Cerebellar cortex (tissue), 1 donor: Measurements from ENCODE around the gene SORBS1.

Source experiments
- DNase-seq: peaks from one replicate; pipeline ENCODE4 v3.0.0-alpha.2; 2015; ENCODE audit warnings: low spot score

The SORBS1 gene

GRCh38 chr10:95315509-95315908 is 245.7 kb downstream of the SORBS1 start:
- no peak for DNase-seq

GRCh38 chr10:95314192-95314918 is 246.8 kb downstream of the SORBS1 start:
- no peak for DNase-seq

- DNase-seq, result no peak
These were observed 248.1 kb downstream of the SORBS1 start for GRCh38 chr10:95312986-95313495.

GRCh38 chr10:95312257-95312656 is 248.9 kb downstream of the SORBS1 start:
- DNase-seq, result no peak

GRCh38 chr10:95309958-95310357 is 251.2 kb downstream of the SORBS1 start:
- no peak for DNase-seq

- DNase-seq, result no peak
These were observed 252.5 kb downstream of the SORBS1 start for GRCh38 chr10:95308389-95309302.

- no peak for DNase-seq
These were observed 254.3 kb downstream of the SORBS1 start for GRCh38 chr10:95306851-95307250.

GRCh38 chr10:95306318-95306650 is 254.9 kb downstream of the SORBS1 start:
- no peak for DNase-seq

GRCh38 chr10:95305606-95306317 is 255.4 kb downstream of the SORBS1 start:
- DNase-seq, result no peak

GRCh38 chr10:95304976-95305375 is 256.2 kb downstream of the SORBS1 start:
- DNase-seq, result no peak

- no peak for DNase-seq
These were observed 256.7 kb downstream of the SORBS1 start for GRCh38 chr10:95304463-95304862.

- DNase-seq, result no peak
These were observed 257.2 kb downstream of the SORBS1 start for GRCh38 chr10:95303950-95304349.

- DNase-seq, result no peak
These were observed 257.6 kb downstream of the SORBS1 start for GRCh38 chr10:95303535-95303934.

GRCh38 chr10:95300022-95300539 is 261.1 kb downstream of the SORBS1 start:
- no peak for DNase-seq

GRCh38 chr10:95297402-95297801 is 263.8 kb downstream of the SORBS1 start:
- DNase-seq, result no peak

GRCh38 chr10:95296764-95297163 is 264.4 kb downstream of the SORBS1 start:
- DNase-seq, result no peak

- DNase-seq, result no peak
These were observed 266.0 kb downstream of the SORBS1 start for GRCh38 chr10:95295031-95295755.

GRCh38 chr10:95293631-95294030 is 267.5 kb downstream of the SORBS1 start:
- no peak for DNase-seq

- DNase-seq, result no peak
These were observed 269.7 kb downstream of the SORBS1 start for GRCh38 chr10:95291365-95292039.

- DNase-seq, result no peak
These were observed 270.5 kb downstream of the SORBS1 start, which contains the start of gene PDLIM1 for GRCh38 chr10:95290461-95291364. PDLIM1 (minus strand) TSS chr10:95291003; CDS start chr10:95290915, 88 bp downstream.
